GM10266 (cell line): ENCODE results near the gene MX2.
"Not testable (repeated sequence)": the region's sequence is repeated elsewhere in the genome, so short reads cannot be mapped to it uniquely, and the experiment has no call there.

Experiments used
- DNase-seq: peaks from one replicate; pipeline ENCODE4 v3.0.0; 2012; ENCODE audit errors: extremely low spot score
- TF ChIP-seq, protein P1 (sequence below): IDR thresholded peaks from 2 replicates; pipeline ENCODE4 v1.5.1; 2012; ENCODE audit warnings: mild to moderate bottlenecking, low read depth; ENCODE audit not compliant: control insufficient read depth, insufficient read depth; ENCODE audit errors: missing control alignments

Gene MX2, protein sequence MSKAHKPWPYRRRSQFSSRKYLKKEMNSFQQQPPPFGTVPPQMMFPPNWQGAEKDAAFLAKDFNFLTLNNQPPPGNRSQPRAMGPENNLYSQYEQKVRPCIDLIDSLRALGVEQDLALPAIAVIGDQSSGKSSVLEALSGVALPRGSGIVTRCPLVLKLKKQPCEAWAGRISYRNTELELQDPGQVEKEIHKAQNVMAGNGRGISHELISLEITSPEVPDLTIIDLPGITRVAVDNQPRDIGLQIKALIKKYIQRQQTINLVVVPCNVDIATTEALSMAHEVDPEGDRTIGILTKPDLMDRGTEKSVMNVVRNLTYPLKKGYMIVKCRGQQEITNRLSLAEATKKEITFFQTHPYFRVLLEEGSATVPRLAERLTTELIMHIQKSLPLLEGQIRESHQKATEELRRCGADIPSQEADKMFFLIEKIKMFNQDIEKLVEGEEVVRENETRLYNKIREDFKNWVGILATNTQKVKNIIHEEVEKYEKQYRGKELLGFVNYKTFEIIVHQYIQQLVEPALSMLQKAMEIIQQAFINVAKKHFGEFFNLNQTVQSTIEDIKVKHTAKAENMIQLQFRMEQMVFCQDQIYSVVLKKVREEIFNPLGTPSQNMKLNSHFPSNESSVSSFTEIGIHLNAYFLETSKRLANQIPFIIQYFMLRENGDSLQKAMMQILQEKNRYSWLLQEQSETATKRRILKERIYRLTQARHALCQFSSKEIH

DNA sequence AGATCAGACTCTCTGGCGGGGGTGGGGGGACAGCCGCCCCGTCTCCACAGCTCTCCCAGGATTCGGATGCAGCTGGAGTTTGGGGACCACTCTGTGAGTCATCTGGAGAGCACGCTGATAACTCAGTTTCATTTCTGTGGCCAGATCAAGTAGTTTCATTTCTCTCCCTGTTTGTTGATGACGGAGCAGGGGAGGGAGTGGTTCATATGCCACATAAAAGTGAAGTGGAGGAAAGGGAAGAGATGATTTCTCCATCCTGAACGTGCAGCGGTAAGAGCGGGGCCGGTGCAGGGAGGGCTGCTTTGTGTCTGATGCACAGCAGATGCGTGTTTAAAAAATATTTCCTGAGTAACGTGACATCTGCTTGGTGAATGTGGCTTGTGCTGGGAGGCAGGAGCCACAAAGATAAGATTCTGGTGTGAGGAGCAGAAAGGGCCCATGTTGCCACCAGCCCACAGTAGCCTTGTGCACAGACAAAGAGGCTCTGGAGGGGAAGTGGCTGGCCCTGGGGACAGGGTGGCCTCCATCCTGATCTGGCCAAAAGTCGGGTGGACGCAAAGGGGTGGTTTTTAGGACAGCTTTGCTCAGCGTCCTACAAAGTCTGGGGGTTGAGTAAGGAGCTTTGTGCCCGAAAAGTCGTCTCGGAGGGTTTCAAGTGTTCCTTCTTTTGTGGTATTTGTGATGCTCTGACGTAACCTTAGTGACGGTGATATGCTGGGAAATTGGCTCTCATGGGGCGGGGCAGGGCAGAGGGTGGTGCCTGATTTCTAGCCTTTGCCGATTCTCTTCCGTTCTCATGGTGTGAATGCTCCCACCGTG is at the start of gene MX2:
MX2 (plus strand) TSS at position 242 of the 819 bp plus-strand sequence. CDS start 14,880 bp downstream, outside the sequence.
- TF ChIP-seq, protein P1, sequence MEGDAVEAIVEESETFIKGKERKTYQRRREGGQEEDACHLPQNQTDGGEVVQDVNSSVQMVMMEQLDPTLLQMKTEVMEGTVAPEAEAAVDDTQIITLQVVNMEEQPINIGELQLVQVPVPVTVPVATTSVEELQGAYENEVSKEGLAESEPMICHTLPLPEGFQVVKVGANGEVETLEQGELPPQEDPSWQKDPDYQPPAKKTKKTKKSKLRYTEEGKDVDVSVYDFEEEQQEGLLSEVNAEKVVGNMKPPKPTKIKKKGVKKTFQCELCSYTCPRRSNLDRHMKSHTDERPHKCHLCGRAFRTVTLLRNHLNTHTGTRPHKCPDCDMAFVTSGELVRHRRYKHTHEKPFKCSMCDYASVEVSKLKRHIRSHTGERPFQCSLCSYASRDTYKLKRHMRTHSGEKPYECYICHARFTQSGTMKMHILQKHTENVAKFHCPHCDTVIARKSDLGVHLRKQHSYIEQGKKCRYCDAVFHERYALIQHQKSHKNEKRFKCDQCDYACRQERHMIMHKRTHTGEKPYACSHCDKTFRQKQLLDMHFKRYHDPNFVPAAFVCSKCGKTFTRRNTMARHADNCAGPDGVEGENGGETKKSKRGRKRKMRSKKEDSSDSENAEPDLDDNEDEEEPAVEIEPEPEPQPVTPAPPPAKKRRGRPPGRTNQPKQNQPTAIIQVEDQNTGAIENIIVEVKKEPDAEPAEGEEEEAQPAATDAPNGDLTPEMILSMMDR: no peak
- DNase-seq: peak; percentile 71

DNA sequence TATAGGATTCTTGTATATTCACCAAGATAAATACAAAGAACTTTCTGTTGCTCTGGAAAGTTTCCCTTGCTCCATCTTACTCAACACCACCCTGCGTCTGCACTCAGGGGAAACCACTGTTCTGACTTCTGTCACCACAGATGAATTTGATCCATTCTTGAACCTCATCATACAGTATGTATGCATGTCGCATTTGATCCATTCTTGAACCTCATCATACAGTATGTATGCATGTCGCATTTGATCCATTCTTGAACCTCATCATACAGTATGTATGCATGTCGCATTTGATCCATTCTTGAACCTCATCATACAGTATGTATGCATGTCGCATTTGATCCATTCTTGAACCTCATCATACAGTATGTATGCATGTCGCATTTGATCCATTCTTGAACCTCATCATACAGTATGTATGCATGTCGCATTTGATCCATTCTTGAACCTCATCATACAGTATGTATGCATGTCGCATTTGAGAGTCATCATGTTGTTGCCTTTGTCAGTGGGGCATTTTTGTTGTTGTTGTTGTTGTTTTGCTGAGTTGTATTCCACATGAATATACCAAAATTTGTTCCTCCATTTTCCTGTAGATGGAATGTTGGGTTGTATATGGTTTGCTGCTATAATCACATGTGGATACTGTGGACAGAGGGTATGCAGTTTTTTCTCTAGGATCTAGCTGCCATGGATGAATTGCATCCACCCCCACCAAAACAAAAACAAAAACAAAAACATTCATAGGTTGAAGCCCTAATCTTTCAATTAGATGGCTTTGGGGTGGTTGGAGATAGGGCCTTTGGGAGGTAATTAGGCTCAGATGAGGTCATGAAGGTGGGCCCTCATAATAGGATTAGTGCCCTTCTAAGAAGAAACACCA is 48.3 kb upstream of the MX2 start:
- DNase-seq: not testable (repeated sequence)

DNA sequence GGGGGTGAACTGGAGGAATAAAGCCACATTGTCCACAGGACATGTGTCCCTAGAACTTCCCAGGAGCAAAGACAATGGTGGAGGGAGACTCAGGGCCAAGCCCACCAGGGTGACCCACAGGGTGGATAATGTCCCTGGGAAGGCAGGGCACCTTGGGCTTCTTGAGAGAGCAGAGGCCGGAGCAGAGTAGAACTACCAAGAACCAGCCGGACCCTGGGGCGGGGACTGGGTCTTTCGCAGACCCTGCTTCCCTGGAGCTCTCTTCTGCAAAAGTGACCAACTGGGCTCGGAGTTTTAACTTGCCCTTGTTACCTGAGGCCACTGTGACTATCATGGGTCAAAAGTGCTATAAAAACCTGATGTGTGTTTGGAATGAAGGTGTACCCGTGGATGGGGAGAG is 46.1 kb upstream of the MX2 start:
- TF ChIP-seq, protein P1: no peak
- no peak for DNase-seq

DNA sequence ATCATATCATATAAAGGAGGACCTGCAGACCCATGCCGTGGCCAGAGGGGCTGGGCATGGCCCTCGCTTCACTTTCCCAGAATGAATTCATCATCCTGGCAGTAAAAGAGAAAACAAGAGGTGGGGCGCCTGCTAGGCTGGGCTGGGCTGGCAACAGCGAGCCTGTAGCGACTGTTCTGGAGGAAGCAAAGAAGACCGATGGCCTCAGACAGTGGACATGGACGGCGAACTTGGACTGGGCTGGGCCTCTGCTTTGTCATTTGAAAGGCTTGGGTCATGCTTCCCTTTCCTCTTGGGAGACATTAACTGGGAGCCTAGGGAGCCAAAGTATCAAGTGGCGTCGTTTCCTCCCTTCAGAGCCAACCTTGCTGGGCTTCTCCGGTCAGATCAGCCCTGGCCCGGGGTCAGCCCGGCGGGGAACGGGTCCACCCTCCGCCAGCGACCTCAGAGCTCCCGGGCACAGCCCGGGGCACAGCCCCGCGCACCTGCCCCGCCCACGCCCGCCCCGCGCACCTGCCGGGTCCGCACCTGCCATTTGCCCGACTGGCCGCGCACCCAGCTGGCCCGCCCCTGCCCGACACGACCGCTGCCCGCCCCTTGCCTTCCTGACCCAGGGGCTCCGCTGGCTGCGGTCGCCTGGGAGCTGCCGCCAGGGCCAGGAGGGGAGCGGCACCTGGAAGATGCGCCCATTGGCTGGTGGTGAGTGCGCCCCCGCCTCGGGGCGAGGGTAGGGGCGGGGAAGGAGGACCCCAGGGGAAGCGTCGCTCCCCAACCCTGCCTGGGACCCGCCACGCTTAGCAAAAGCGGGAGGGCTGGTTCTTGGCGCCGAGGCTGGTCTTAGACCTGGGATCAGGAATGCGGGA is 45.4 kb upstream of the MX2 start, which contains the start of gene FAM3B:
FAM3B (plus strand) TSS at position 602 of the 863 bp plus-strand sequence; CDS start at position 681, 79 bp downstream.
- DNase-seq: no peak
- TF ChIP-seq, protein P1: no peak

DNA sequence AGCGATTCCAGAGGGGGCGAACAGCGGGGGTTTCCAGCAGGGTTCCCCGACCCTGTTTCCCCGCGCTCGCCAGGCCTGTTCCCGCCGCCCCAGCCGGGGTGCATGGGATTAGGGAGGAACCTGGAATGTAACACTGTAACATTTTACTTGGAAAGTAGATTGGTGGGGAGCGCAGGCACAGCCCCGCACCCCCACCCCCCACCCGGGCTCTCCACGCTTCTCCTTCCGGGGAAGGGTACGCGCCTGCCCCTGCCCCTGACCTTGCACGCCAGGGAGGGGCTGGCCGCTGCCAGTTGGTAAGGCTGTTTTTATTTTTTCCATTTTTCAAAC is 44.8 kb upstream of the MX2 start:
- TF ChIP-seq, protein P1: no peak
- no peak for DNase-seq

GRCh38 chr21:41317458-41317857 is 44.4 kb upstream of the MX2 start:
- TF ChIP-seq, protein P1: no peak
- no peak for DNase-seq
